HG03097 (cell line): Measurements from ENCODE around the gene ANKRD33.
"Not testable (repeated sequence)": the region's sequence is repeated elsewhere in the genome, so short reads cannot be mapped to it uniquely, and the experiment has no call there.

ENCODE experiments used
- ATAC-seq: cut with Tn5 transposase; IDR thresholded peaks from one replicate; pipeline ENCODE4 v1.9.1; 2021; ENCODE audit not compliant: unreplicated experiment, low FRiP score

The ANKRD33 gene

GRCh38 chr12:51874486-51874885 lies 13.4 kb upstream of the ANKRD33 start:
- no peak for ATAC-seq

DNA sequence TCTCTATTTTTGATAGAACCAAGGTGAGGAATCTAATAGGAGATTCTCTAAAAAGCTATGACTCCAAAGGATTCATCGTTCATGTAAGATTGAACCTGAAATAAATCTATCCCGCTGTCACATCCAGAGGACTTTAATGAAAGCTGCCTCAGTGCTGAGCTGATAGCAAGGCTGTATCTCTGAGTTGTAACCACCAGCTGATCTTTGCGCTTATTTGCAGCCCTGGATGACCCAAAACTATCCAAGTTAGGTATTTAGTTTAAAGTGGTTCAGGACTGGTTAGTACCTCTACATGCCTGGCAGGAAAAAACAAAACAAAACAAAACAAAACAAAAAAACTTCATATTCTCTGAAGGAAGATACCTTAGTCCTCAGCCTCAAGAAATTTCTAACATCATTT lies 8.8 kb upstream of the ANKRD33 start:
- ATAC-seq, result no peak

GRCh38 chr12:51883295-51883694 lies 4.6 kb upstream of the ANKRD33 start:
- no peak for ATAC-seq

DNA sequence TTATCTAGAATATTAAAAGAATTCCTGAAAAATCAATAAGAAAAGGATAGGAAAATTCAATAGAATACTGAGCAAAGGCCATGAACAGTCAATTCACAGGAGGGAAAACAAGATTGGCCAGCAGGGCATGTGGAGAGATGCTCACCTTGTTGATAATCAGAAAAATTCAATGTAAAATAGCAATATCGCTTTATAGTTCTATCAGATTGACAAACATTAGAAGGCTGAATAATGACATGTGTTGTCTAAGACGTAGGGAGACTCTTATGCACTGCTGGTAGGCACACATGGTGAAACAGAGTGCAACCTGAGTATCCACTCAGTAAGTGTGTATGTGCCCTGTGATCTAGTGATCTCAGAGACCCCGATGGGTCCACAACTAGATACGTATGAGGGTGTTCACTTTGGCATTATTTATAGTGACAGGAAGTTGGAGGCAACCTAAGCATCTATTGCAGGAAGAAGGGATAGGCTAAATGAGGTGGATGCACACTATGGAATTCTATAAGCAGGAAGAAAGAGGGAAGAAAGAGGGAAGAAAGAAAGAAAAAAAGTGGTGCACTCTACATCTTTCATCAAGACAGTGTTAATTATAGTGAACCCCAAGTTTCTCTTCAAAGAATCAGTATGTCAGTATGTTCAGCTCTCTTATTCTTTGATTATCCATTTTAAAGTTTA lies 3.8 kb upstream of the ANKRD33 start:
- no peak for ATAC-seq

GRCh38 chr12:51884676-51885229 lies 3.1 kb upstream of the ANKRD33 start:
- no peak for ATAC-seq

DNA sequence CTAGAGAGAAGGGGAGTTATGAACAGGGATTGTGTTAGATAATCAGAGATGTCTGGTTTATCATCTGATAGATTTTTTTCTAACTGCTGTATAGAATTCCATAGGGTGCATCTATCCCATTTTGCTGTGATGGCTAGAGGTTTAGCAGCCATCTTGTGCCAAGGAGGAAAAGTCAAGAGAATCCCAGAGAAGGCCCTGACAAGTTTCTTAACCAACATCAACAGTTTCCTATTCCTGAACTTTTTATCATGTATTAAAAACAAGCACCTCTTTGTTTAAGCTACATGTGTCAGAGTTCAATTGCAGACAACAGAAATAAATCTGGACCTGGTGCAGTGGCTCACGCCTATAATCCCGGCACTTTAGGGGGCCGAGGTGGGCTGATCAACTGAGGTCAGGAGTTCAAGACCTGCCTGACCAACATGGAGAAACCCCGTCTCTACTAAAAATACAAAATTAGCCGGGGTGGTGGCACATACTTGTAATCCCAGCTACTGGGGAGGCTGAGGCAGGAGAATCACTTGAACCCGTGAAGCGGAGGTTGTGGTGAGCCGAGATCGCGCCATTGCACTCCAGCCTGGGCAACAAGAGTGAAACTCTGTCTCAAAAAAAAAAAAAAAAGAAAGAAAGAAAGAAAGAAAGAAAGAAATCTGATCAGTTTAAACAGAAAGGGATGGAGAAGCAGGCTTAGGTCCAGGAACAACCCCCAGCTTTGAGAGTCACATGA lies 2.4 kb upstream of the ANKRD33 start:
- ATAC-seq, result not testable (repeated sequence)

- no peak for ATAC-seq
These were observed 1.7 kb upstream of the ANKRD33 start for GRCh38 chr12:51886021-51886710.

- no peak for ATAC-seq
These were observed 663 bp downstream of the ANKRD33 start for GRCh38 chr12:51888316-51889215.

GRCh38 chr12:51889216-51890132 lies 1.6 kb downstream of the ANKRD33 start:
- ATAC-seq, result no peak

DNA sequence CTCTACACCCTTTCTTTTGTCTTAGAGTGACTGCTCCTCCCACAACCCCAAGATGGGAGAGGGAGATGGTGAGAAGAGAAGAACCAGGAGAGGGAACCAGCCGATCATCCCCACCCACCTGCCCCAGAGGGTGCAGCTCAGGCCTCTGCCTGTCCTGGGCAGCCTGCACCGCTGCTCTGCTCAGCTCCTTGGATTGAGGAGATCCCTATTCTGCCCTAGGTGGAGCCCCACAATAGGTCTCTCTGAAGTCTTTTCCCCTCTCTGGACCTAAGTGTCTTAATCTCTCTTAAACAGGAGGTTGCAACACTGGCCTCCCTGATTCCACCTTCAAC lies 2.2 kb downstream of the ANKRD33 start:
- no peak for ATAC-seq

- no peak for ATAC-seq
These were observed 2.7 kb downstream of the ANKRD33 start for GRCh38 chr12:51890511-51891171.

DNA sequence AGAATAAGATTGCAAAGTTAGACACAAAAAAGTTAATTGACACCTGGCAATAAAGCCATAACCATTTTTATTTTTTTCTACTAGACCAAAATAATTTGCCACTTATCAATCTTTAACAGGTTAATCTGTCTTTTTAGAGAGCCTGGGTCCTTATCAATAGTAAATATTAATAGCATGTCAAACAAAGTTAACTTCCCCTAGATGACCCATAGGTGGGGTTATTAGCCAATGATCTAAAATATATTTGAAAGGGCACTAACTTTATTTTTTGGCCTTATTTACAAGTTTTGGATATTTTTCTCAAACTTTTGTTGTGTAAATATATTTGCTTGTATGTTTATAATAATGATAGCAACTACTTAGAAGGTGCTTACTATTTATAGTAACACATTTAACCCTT lies 3.9 kb downstream of the ANKRD33 start:
- no peak for ATAC-seq

DNA sequence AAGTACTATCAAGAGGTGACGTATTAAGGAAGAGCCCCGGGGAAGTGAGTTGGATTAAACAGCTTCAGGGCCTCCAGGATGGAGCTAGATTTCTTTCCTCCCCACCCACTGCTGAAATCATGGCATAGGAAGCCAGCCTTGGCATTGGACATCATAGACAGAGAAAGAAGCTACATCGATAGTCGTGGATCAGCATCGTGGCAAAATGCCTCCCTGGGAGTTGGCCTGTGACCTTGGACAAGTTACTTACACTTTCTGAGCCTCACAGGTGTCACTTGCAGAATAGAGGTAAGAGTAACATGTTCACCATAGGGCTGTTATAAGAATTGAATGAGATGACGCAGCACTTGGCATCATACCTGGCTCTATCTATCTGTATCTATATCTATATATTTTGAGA lies 5.9 kb downstream of the ANKRD33 start:
- no peak for ATAC-seq

GRCh38 chr12:51895378-51896135 lies 7.7 kb downstream of the ANKRD33 start:
- ATAC-seq, result no peak

DNA sequence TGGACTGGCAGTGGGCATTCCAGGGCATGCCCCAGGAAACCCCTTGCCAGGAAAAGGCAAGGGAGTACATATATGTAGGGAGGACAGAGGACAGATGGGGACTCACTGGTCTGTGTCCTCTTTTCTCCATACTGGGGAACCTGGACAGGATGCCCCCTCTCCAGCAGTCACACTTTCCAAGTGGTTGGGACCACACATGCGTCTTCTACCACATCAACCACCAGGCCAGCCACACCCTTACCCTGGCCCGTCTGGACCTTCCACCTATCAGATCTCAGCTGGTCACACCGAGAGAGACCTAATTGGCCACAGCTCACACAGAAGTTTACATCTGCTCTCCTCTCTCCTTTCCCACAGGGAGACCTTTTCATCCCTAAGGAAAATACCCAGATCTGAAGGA lies 8.3 kb downstream of the ANKRD33 start:
- no peak for ATAC-seq

DNA sequence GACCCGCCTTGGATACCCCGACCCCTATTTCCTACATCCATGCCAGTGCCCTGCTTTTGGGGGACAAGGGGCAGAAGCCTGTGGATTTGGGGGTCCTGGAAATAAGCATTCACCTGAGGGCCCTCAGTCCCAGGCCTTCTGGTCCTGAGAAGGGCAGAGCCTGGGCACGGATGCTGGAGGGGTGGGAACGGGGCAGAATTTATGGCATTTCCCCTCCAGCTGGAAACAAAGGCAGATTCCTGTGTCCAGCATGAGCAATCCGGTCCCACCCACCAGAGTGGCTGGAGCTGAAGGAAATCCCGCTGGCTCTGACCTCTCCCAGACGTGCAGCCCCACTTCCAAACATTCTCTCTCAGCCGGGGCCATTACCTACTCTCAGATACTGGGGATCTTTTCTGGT lies 9.3 kb downstream of the ANKRD33 start:
- ATAC-seq, result no peak

DNA sequence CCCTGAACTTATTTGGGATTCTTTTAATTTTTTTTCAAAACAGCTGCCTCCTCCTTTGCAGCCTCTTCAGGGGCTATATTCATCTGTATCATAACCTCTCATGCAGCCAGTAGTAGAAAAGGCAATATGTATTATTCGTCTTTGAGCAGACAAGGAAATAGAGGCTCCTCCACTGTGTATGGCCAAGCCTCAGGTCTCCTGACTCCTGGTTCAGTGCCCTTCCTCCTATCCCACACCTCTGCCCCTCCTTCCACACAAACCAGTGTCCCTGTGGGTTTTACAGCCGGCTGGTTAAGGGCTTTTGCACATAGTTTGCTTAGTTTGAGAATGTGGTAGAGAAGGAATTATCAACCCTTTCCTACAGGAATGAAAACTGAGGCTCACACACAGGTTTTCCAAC lies 10.6 kb downstream of the ANKRD33 start:
- ATAC-seq, result no peak

DNA sequence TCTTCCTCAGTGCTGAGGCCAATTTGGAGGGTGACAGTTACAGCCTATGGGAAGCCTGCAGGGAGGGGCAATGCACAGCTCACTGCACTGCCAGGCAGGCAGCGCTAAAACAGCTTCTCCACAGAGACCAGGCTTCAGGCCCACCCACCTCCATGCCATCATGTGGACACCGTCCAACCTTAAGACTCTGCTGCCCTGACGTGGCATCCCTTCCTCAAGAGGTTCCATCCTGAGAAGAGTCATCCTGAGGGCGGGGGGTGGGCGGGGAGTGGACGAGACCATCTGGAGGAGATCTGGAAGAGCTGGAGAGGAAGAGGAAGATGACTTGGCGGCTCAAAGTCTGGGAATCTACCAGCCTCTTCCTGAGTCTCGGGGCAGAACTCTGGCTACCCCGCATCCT lies 11.0 kb downstream of the ANKRD33 start:
- no peak for ATAC-seq
